Breast epithelium (tissue), 4 donors: ENCODE data around the gene CLK3. TPM values are rescaled to one million over a fixed set of nuclear protein-coding genes. Genes with fewer than 3 reads are reported as not detected.

ENCODE experiments used
- DNase-seq, 2 donors: peaks; one replicate each; pipeline ENCODE4 v3.0.0-alpha.2; 2019; ENCODE audit warnings: low spot score in 2 of 2
- H3K27ac ChIP-seq, 2 donors: fragments of 200-600 bp; sonication (generic) in 1 of 2; one replicate each; pipeline ENCODE4 v1.5.1; 2016 to 2019; ENCODE audit warnings: mild to moderate bottlenecking in 1 of 2
- H3K27me3 ChIP-seq, 2 donors: fragments of 200-600 bp; sonication (generic) in 1 of 2; one replicate each; pipeline versions ENCODE4 v1.5.1 to v1.6.0; 2017 to 2019; ENCODE audit warnings: control low read depth in 1 of 2, mild to moderate bottlenecking in 1 of 2
- H3K36me3 ChIP-seq: fragments of 200-600 bp; one replicate; pipeline ENCODE4 v1.5.1; 2019
- H3K4me1 ChIP-seq, 2 donors: fragments of 200-600 bp; sonication (generic); one replicate each; pipeline ENCODE4 v1.5.1; 2016 to 2019; ENCODE audit warnings: control low read depth in 1 of 2
- H3K4me3 ChIP-seq, 3 donors: fragments of 200-600 bp; sonication (generic); 1 replicate in 2 of 3; 2 replicates in 1 of 3; pipeline ENCODE4 v1.5.1; 2016 to 2019; ENCODE audit warnings: mild to moderate bottlenecking in 3 of 3, moderate library complexity in 2 of 3
- H3K9me3 ChIP-seq, 2 donors: fragments of 200-600 bp; sonication (generic) in 1 of 2; one replicate each; pipeline ENCODE4 v1.5.1; 2016 to 2019; ENCODE audit warnings: control low read depth in 1 of 2
- POLR2A ChIP-seq: fragments of 450-650 bp; IDR thresholded peaks from one replicate; pipeline ENCODE4 v1.6.1; 2016; ENCODE audit warnings: antibody characterized with exemption, mild to moderate bottlenecking, moderate library complexity
- POLR2AphosphoS5 ChIP-seq, 3 donors: sonication (generic); formaldehyde crosslinking; IDR thresholded peaks; one replicate each; pipeline ENCODE4 v1.6.1; 2017; ENCODE audit warnings: antibody characterized with exemption in 3 of 3
- intact Hi-C: fragments of 100-400 bp; cut with DNase I; formaldehyde crosslinking; loops from one replicate; pipeline ENCODE4 v1.15.1; 2023; ENCODE audit warnings: low total_unique reads
- total RNA-seq, 3 donors: library from RNA; depleted of rRNA; stranded (reverse); fragments of >200 nt; gene quantifications; one replicate each; pipeline ENCODE4 v1.1.0, GENCODE V29; 2016
- TF ChIP-seq, protein P1 (sequence below), 3 donors: fragments of 450-650 bp; IDR thresholded peaks; one replicate each; pipeline ENCODE4 v1.5.1; 2016 to 2017; ENCODE audit warnings: antibody characterized with exemption in 3 of 3, mild to moderate bottlenecking in 3 of 3, moderate library complexity in 3 of 3

The CLK3 gene
- total RNA-seq, 3 donors from 2014 or later = 99.2 to 110 (median 101) TPM

DNA sequence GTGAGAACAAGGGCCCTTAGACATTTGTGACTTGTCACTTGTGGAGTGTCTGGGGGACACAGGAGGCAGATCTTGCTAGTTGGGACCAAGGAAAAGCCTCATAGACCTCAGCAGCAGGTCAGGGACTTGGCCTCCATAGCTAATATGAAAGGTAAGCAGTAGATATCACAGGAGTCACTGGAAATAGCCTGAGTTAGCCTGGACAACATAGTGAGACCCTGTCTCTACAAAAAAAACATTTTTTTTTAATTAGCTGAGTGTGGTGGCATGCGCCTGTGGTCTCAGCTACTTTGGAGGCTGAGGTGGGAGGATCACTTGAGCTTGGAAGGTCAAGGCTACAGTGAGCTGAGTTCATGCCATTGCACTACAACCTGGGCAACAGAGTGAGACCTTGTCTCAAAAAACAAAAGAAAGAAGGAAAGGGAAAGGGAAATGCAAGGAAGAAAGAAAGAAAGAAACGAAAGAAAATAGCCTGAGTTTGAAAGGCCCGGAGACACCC lies 37.1 kb upstream of the CLK3 start:
- no peaks in the 10 kb centered on the region for H3K27me3 ChIP-seq
- H3K9me3 ChIP-seq = no peaks in the 10 kb centered on the region
- H3K27ac ChIP-seq = no peak overlapping the region
- no peaks in the 10 kb centered on the region for H3K36me3 ChIP-seq
- intact Hi-C loops = no loop called here
- TF ChIP-seq, protein P1, sequence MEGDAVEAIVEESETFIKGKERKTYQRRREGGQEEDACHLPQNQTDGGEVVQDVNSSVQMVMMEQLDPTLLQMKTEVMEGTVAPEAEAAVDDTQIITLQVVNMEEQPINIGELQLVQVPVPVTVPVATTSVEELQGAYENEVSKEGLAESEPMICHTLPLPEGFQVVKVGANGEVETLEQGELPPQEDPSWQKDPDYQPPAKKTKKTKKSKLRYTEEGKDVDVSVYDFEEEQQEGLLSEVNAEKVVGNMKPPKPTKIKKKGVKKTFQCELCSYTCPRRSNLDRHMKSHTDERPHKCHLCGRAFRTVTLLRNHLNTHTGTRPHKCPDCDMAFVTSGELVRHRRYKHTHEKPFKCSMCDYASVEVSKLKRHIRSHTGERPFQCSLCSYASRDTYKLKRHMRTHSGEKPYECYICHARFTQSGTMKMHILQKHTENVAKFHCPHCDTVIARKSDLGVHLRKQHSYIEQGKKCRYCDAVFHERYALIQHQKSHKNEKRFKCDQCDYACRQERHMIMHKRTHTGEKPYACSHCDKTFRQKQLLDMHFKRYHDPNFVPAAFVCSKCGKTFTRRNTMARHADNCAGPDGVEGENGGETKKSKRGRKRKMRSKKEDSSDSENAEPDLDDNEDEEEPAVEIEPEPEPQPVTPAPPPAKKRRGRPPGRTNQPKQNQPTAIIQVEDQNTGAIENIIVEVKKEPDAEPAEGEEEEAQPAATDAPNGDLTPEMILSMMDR (IDR thresholded peaks at IDR 0.05) = no peak
- TF ChIP-seq POLR2AphosphoS5 (IDR thresholded peaks at IDR 0.05) (no peak), POLR2A (no peak)
- H3K4me1 ChIP-seq = no peaks in the 10 kb centered on the region
- H3K4me3 ChIP-seq = no peak overlapping the region
- DNase-seq = no peak

DNA sequence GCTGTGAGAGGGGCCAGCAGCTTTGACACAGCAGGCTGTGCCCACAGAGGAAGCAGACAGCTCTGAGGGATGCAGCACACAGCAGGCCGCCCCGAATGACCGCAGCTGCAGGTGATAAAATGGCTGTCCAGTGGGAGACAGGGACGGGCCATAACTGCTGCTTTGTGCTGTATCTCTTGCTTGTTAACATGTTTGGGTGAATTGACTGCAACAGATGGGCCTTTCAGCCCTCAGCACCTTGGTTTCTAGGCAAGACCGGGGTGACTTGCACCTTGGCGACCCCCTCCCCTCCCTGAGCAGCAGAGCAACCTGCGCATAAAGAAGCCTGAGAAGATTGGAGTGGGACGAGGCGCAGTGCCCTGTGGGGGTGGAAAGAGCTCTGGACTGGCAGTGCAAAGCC lies 36.6 kb upstream of the CLK3 start:
- Histone ChIP-seq H3K27me3 (no peaks in the 10 kb centered on the region), H3K9me3 (no peaks in the 10 kb centered on the region), H3K4me3 (no peak overlapping the region), H3K27ac (no peak overlapping the region), H3K36me3 (no peaks in the 10 kb centered on the region), H3K4me1 (no peaks in the 10 kb centered on the region)
- no peak for TF ChIP-seq POLR2A
- no peak for TF ChIP-seq POLR2AphosphoS5 (IDR thresholded peaks at IDR 0.05)
- TF ChIP-seq, protein P1 (IDR thresholded peaks at IDR 0.05) = no peak
- no peak for DNase-seq
- intact Hi-C loops = no loop called here

DNA sequence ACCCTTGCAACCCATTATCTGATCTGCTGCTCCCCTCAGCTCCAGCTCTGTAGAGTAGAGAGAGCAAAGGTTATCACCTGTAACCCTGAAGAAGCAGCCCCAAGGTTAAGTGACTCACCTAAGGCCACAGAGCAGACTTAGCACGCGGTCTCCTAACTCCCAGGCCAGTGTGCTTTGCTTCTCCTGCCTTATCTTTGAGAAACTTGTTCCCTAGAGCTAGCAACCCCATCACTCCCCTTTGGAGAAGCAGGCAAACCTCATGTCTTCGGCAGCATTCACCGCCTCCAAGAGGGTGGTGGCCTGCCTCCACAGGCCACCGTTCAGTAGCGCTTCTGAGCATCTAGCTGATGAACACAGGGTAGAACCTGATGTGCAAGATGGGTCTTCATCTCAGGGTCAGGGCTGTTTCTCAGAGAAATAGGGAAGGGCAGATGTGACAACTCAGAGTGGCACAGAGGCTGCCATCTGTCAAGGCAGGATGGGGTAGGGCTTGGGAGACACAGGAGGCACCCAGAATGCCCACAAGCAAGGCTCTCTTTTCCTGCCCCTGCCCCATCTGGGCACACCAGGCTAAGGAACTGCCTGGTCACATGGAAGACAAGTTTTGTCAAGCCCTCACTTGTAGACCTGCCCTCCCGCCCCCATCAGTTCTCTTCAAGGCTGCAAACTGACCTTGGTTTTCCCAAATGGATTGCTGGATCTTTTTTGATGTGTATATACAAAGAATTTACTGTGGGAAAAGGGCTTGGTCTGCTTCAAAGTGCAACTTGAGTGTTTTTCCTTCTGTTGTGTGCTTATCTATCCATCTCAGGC lies 34.9 kb upstream of the CLK3 start:
- DNase-seq = no peak
- Histone ChIP-seq H3K27ac (no peak overlapping the region), H3K36me3 (no peaks in the 10 kb centered on the region), H3K4me3 (no peak overlapping the region), H3K4me1 (no peaks in the 10 kb centered on the region), H3K27me3 (no peaks in the 10 kb centered on the region), H3K9me3 (no peaks in the 10 kb centered on the region)
- intact Hi-C loops = no loop called here
- TF ChIP-seq, protein P1 (IDR thresholded peaks at IDR 0.05) = no peak
- TF ChIP-seq POLR2A (no peak), POLR2AphosphoS5 (IDR thresholded peaks at IDR 0.05) (no peak)

DNA sequence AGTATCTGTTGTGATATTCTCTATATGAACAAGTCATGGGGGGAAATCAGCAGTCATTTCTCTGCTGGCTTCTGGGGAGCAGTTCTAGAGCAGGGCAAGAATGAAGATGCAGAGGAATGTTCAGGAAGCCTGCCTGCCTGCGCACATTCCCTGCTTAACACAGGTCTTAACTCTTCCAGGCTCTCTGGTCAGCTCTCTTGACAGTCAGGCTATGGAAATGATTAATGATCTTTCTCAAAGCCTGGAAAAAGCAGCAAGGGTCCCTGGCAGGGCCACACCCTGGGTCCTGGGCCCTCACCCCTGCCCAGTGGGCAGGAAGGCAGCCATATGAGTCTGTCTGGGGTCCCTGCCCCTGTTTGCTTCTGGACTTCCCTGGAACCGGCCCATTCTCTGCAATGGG lies 31.4 kb upstream of the CLK3 start:
- Histone ChIP-seq H3K9me3 (no peaks in the 10 kb centered on the region), H3K4me1 (no peaks in the 10 kb centered on the region), H3K27ac (no peak overlapping the region), H3K27me3 (no peaks in the 10 kb centered on the region), H3K36me3 (no peaks in the 10 kb centered on the region), H3K4me3 (no peak overlapping the region)
- intact Hi-C loops = no loop called here
- no peak for DNase-seq
- TF ChIP-seq, protein P1 (IDR thresholded peaks at IDR 0.05) = no peak
- no peak for TF ChIP-seq POLR2AphosphoS5 (IDR thresholded peaks at IDR 0.05)
- TF ChIP-seq POLR2A = no peak

DNA sequence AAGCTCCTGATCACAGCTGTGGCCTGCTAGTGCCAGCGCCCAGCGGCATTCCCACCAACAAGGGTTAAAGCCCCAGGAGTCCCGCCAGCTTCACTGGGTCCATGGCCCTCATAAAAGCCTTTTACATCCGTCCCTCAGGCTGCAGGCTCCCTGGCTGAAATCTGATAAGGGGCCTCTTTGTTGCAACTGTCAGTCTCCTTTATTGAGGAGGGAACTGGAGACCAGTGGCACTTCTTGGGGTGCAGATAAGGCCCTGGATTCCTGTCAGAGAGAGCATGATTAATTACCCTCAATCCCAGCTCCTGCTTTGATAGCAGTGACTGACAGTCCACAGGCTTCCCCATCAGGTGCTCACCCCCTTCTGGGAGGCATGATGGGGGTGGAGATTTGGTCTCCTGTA lies 30.9 kb upstream of the CLK3 start:
- intact Hi-C loops = no loop called here
- TF ChIP-seq POLR2AphosphoS5 (IDR thresholded peaks at IDR 0.05) (no peak), POLR2A (no peak)
- TF ChIP-seq, protein P1 (IDR thresholded peaks at IDR 0.05) = no peak
- no peaks in the 10 kb centered on the region for H3K36me3 ChIP-seq

More for the DNA sequence above, 30.9 kb upstream of the CLK3 start:
- DNase-seq = no peak
- Histone ChIP-seq H3K9me3 (no peaks in the 10 kb centered on the region), H3K4me1 (no peaks in the 10 kb centered on the region), H3K4me3 (no peak overlapping the region), H3K27ac (no peak overlapping the region), H3K27me3 (no peaks in the 10 kb centered on the region)
